PC-9 (cell line): ENCODE results near the gene UQCR10. TPM values are rescaled to one million over a fixed set of nuclear protein-coding genes. Genes with fewer than 3 reads are reported as not detected.

Source experiments
- BruUV-seq: library from RNA; stranded (reverse); fragments of 400-500 nt; replicated peaks from 2 replicates; lab custom pipeline; 2021; lab: Mats Ljungman, UMichigan
- CTCF ChIA-PET: fragments of 300-600 bp; sonication (Branson Sonifier 250); formaldehyde crosslinking; loops from one replicate; lab custom pipeline; 2022; ENCODE audit warnings: antibody characterized with exemption; lab: Charles Lee
- POLR2A ChIA-PET: fragments of 300-600 bp; sonication (Branson Sonifier 250); formaldehyde crosslinking; loops from one replicate; lab custom pipeline; 2022; ENCODE audit warnings: antibody characterized with exemption; ENCODE audit not compliant: unreplicated experiment; lab: Charles Lee
- DNase-seq, 2 experiments: peaks; one replicate each; pipeline versions ENCODE4 v3.0.0 to v3.0.0-alpha.2; 2015 to 2022; ENCODE audit warnings: mixed read lengths in 1 of 2
- H2AFZ ChIP-seq: fragments of 200-600 bp; sonication (generic); 2 replicates; pipeline ENCODE4 v1.8.1; 2017; ENCODE audit warnings: antibody characterized with exemption
- H3F3A ChIP-seq: fragments of 200-600 bp; sonication (generic); 2 replicates; pipeline ENCODE4 v1.8.1; 2017; ENCODE audit warnings: antibody characterized with exemption, mild to moderate bottlenecking, low read depth; ENCODE audit not compliant: insufficient read depth
- H3K27ac ChIP-seq: fragments of 200-600 bp; sonication (generic); 2 replicates; pipeline ENCODE4 v1.6.1; 2016; ENCODE audit warnings: mixed run types
- H3K27me3 ChIP-seq: fragments of 200-600 bp; sonication (generic); 2 replicates; pipeline ENCODE4 v1.6.1; 2016; ENCODE audit warnings: low read depth, mixed run types; ENCODE audit not compliant: insufficient read depth
- H3K36me3 ChIP-seq: fragments of 200-600 bp; sonication (generic); 2 replicates; pipeline ENCODE4 v1.6.1; 2016; ENCODE audit warnings: low read depth, mixed run types
- H3K4me1 ChIP-seq: fragments of 200-600 bp; sonication (generic); replicated peaks from 2 replicates; pipeline ENCODE4 v1.6.1; 2016; ENCODE audit warnings: mixed run types; ENCODE audit not compliant: insufficient read depth
- H3K4me2 ChIP-seq: fragments of 200-600 bp; sonication (generic); 2 replicates; pipeline ENCODE4 v1.6.1; 2017; ENCODE audit warnings: mixed run types
- H3K4me3 ChIP-seq: fragments of 200-600 bp; sonication (generic); 2 replicates; pipeline ENCODE4 v1.6.1; 2016; ENCODE audit warnings: mixed run types
- H3K79me2 ChIP-seq: fragments of 200-600 bp; sonication (generic); 2 replicates; pipeline ENCODE4 v1.6.1; 2017; ENCODE audit warnings: low read depth, mixed run types
- H3K9me2 ChIP-seq: fragments of 200-600 bp; sonication (generic); 2 replicates; pipeline ENCODE4 v1.8.1; 2017; ENCODE audit warnings: mild to moderate bottlenecking; ENCODE audit not compliant: insufficient read depth
- H3K9me3 ChIP-seq: fragments of 200-600 bp; sonication (generic); 2 replicates; pipeline ENCODE4 v1.8.1; 2016; ENCODE audit warnings: low read depth; ENCODE audit not compliant: insufficient read depth
- H4K20me1 ChIP-seq: fragments of 200-600 bp; sonication (generic); 2 replicates; pipeline ENCODE4 v1.8.1; 2017; ENCODE audit not compliant: insufficient read depth
- CTCF ChIP-seq: fragments of 200-600 bp; sonication (generic); conservative IDR thresholded peaks from 2 replicates; pipeline ENCODE4 v1.6.1; 2017; ENCODE audit warnings: mixed run types, antibody characterized with exemption, mild to moderate bottlenecking, moderate library complexity
- EZH2 ChIP-seq: fragments of 200-600 bp; sonication (generic); IDR thresholded peaks from 2 replicates; pipeline ENCODE4 v1.8.0; 2017; ENCODE audit warnings: antibody characterized with exemption, low read depth
- intact Hi-C: fragments of 100-400 bp; cut with micrococcal nuclease; formaldehyde crosslinking; loops from one replicate; pipeline ENCODE4 v1.10.0; 2022; ENCODE audit not compliant: unreplicated experiment
- total RNA-seq: library from RNA; stranded (reverse); gene quantifications from 2 replicates; pipeline ENCODE4 v1.2.3, GENCODE V29; 2021

Gene UQCR10
- total RNA-seq, 1 experiment from 2014 or later = 103 TPM

GRCh38 chr22:29731058-29731850, 35.9 kb upstream of the UQCR10 start:
- Histone ChIP-seq H3K4me3 (no peak overlapping the region), H3K4me1 (no peaks in the 10 kb centered on the region), H3K4me2 (no peak overlapping the region), H3K79me2 (no peaks in the 10 kb centered on the region), H3K9me3 (no peaks in the 10 kb centered on the region), H3K9me2 (no peaks in the 10 kb centered on the region), H2AFZ (no peak overlapping the region), H3K27me3 (no peaks in the 10 kb centered on the region), H3K27ac (no peak overlapping the region), H3K36me3 (no peaks in the 10 kb centered on the region), H4K20me1 (no peaks in the 10 kb centered on the region), H3F3A (no peaks in the 10 kb centered on the region)
- CTCF ChIA-PET = no interaction called here
- BruUV-seq = no TSS peak
- POLR2A ChIA-PET = no interaction called here
- DNase-seq = no peak
- intact Hi-C loops = no loop called here
- no peak for TF ChIP-seq CTCF
- TF ChIP-seq EZH2 = no peak

- H3K9me2 ChIP-seq = no peaks in the 10 kb centered on the region
- BruUV-seq = no TSS peak
- DNase-seq = no peak
- H3K27ac ChIP-seq = no peak overlapping the region
- H4K20me1 ChIP-seq = no peaks in the 10 kb centered on the region
- ChIA-PET POLR2A (no interaction called here), CTCF (no interaction called here)
- intact Hi-C loops = no loop called here
- no peaks in the 10 kb centered on the region for H3F3A ChIP-seq
- H3K4me2 ChIP-seq = no peak overlapping the region
- no peaks in the 10 kb centered on the region for H3K27me3 ChIP-seq
- no peak overlapping the region for H2AFZ ChIP-seq
- no peaks in the 10 kb centered on the region for H3K79me2 ChIP-seq
- H3K4me3 ChIP-seq = no peak overlapping the region
- H3K9me3 ChIP-seq = no peaks in the 10 kb centered on the region
- H3K36me3 ChIP-seq = no peaks in the 10 kb centered on the region
- H3K4me1 ChIP-seq = no peaks in the 10 kb centered on the region
- TF ChIP-seq CTCF (no peak), EZH2 (no peak)
These were observed 34.3 kb upstream of the UQCR10 start for GRCh38 chr22:29732883-29733282.

GRCh38 chr22:29733362-29734201, 33.6 kb upstream of the UQCR10 start:
- Histone ChIP-seq H3K36me3 (no peaks in the 10 kb centered on the region), H3K4me2 (no peak overlapping the region), H3K27me3 (no peaks in the 10 kb centered on the region), H3K9me3 (no peaks in the 10 kb centered on the region), H2AFZ (no peak overlapping the region), H3K27ac (no peak overlapping the region), H3K9me2 (no peaks in the 10 kb centered on the region), H3K4me3 (no peak overlapping the region), H3K79me2 (no peaks in the 10 kb centered on the region), H3F3A (no peaks in the 10 kb centered on the region), H4K20me1 (no peaks in the 10 kb centered on the region), H3K4me1 (no peaks in the 10 kb centered on the region)
- BruUV-seq = no TSS peak
- ChIA-PET CTCF (no interaction called here), POLR2A (no interaction called here)
- TF ChIP-seq EZH2 (no peak), CTCF (no peak)
- DNase-seq = no peak
- intact Hi-C loops = no loop called here
